Parathyroid adenoma (tissue), 2 donors: Measurements from ENCODE around the gene COMMD1.
"Not testable (repeated sequence)": the region's sequence is repeated elsewhere in the genome, so short reads cannot be mapped to it uniquely, and the experiment has no call there.

Source experiments
- H2AFZ ChIP-seq: fragments of 300-600 bp; sonication (generic); one replicate; pipeline ENCODE4 v1.7.0; 2017; ENCODE audit warnings: antibody characterized with exemption, mild to moderate bottlenecking
- H3K27ac ChIP-seq: fragments of 300-600 bp; sonication (generic); one replicate; pipeline ENCODE4 v1.7.0; 2017
- H3K27me3 ChIP-seq: fragments of 300-600 bp; sonication (generic); one replicate; pipeline ENCODE4 v1.7.0; 2017; ENCODE audit warnings: low read length; ENCODE audit not compliant: control insufficient read depth, insufficient read depth
- H3K36me3 ChIP-seq: fragments of 300-600 bp; sonication (generic); one replicate; pipeline ENCODE4 v1.7.0; 2017; ENCODE audit warnings: low read length; ENCODE audit not compliant: control insufficient read depth, insufficient read depth
- H3K4me1 ChIP-seq: fragments of 300-600 bp; sonication (generic); one replicate; pipeline ENCODE4 v1.7.0; 2017; ENCODE audit warnings: control low read depth
- H3K4me2 ChIP-seq: fragments of 300-600 bp; sonication (generic); one replicate; pipeline ENCODE4 v1.7.0; 2017; ENCODE audit warnings: low read length
- H3K4me3 ChIP-seq: fragments of 300-600 bp; sonication (generic); one replicate; pipeline ENCODE4 v1.7.0; 2017; ENCODE audit warnings: low read depth, low read length
- H3K79me2 ChIP-seq: fragments of 300-600 bp; sonication (generic); one replicate; pipeline ENCODE4 v1.7.0; 2017; ENCODE audit warnings: control low read depth
- H3K9ac ChIP-seq: fragments of 300-600 bp; sonication (generic); one replicate; pipeline ENCODE4 v1.7.0; 2017; ENCODE audit warnings: mild to moderate bottlenecking
- H3K9me3 ChIP-seq: fragments of 300-600 bp; sonication (generic); one replicate; pipeline ENCODE4 v1.7.0; 2017; ENCODE audit warnings: low read length; ENCODE audit not compliant: control insufficient read depth
- CTCF ChIP-seq: fragments of 300-600 bp; sonication (generic); IDR thresholded peaks from one replicate; pipeline ENCODE4 v1.7.0; 2017; ENCODE audit warnings: antibody characterized with exemption, mild to moderate bottlenecking
- donor health status: primary hyperparathyroidism.

The COMMD1 gene

DNA sequence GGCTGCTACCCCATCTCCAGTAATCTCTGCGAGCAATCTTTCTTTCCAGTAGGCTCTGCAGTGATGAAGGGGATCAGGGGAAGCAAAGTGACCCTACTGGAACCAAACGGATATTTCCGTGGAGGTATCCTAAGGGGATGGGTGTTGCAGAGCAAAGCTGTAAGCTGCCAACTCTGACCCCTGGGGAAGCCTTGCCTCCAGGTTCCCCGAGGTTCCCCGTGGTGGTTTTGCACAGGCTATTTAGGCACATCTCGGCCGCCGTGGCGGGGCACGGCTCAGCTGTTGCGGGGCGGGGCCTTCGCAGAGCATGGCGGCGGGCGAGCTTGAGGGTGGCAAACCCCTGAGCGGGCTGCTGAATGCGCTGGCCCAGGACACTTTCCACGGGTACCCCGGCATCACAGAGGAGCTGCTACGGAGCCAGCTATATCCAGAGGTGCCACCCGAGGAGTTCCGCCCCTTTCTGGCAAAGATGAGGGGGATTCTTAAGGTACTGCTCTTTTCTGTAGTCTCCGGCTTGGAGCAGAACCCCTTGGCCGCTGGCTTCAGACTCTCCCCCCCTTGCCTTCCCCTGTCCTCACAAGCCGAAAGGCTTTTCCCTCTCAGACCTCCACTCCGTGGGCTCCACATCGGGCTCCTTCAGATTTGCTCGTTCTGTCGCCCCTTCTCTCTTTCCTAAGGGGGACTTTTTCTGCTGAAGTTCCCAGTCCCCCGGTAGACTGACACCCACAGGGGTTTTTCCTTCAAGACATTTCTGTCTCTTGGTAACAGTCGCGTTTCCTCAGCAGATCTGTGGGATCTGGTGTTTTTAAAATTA lies at the start of gene COMMD1:
Gene COMMD1 (plus strand): TSS at position 303 of the 814 bp plus-strand sequence. CDS start 5 bp downstream, at position 308.
- Histone ChIP-seq H3K27me3 (no peaks in the 10 kb centered on the region), H3K27ac (peak within 1 kb of the TSS; percentile 62), H3K4me3 (peak within 1 kb of the TSS; percentile 81), H3K79me2 (peaks cover 4% of the 10 kb centered on the region), H3K4me2 (peak within 1 kb of the TSS; percentile 64), H2AFZ (peak within 1 kb of the TSS; percentile 98), H3K4me1 (no peaks in the 10 kb centered on the region), H3K36me3 (no peaks in the 10 kb centered on the region), H3K9me3 (no peaks in the 10 kb centered on the region), H3K9ac (peak within 1 kb of the TSS; percentile 32)
- TF ChIP-seq CTCF = no peak

DNA sequence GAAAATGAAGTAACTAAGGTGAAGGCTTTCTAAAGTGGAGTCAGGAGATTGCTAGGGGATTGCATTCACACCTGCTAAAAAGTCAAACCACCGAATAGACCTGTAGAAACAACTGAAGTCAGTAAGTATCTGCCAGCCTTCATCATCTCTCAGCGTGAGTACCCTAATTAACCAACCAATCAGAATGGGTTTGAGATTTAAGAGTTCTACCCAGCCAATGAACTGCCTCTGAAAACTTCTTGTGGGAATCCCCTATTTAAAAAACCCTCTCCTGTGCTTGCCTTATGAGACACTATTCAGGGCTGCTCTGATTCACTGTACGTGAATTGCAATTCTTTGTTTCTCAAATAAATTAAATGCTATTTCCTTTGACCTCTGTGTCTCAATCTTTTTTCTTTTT lies 48.2 kb upstream of the COMMD1 start:
- no peak overlapping the region for H3K27ac ChIP-seq
- no peaks in the 10 kb centered on the region for H3K36me3 ChIP-seq
- no peak overlapping the region for H3K9ac ChIP-seq
- no peaks in the 10 kb centered on the region for H3K27me3 ChIP-seq
- no peak for TF ChIP-seq CTCF
- no peaks in the 10 kb centered on the region for H3K9me3 ChIP-seq
- no peaks in the 10 kb centered on the region for H3K79me2 ChIP-seq
- H3K4me1 ChIP-seq = peaks cover 4% of the 10 kb centered on the region
- H2AFZ ChIP-seq = no peak overlapping the region
- no peak overlapping the region for H3K4me3 ChIP-seq
- no peak overlapping the region for H3K4me2 ChIP-seq

DNA sequence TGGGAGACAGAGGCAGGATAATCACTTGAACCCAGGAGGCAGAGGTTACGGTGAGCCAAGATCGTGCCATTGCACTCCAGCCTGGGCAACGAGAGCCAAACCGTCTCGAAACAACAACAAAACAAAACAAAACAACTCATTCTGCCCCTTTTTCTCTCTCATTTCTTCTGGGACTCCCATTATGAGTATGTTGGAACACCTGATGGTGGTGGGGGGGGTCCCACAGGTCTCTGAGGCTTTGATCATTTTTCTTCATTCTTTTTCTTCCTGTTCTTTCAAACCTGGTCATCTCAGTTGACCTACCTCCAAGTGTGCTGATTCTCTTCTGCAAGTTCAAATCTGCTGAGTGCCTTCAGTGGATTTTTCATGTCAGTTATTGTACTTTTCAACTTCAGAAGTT lies 43.4 kb upstream of the COMMD1 start:
- Histone ChIP-seq H2AFZ (no peak overlapping the region), H3K4me2 (no peak overlapping the region), H3K79me2 (no peaks in the 10 kb centered on the region), H3K9ac (no peak overlapping the region), H3K9me3 (no peaks in the 10 kb centered on the region), H3K4me1 (no peaks in the 10 kb centered on the region), H3K36me3 (no peaks in the 10 kb centered on the region), H3K27me3 (no peaks in the 10 kb centered on the region), H3K4me3 (no peak overlapping the region), H3K27ac (no peak overlapping the region)
- TF ChIP-seq CTCF = no peak

GRCh38 chr2:61866482-61867089 lies 38.9 kb upstream of the COMMD1 start:
- not testable (repeated sequence) for H3K4me3 ChIP-seq, H3K79me2 ChIP-seq, H3K9me3 ChIP-seq, H3K27ac ChIP-seq, H3K4me2 ChIP-seq, H3K9ac ChIP-seq, H3K36me3 ChIP-seq, H3K4me1 ChIP-seq, H3K27me3 ChIP-seq, H2AFZ ChIP-seq

DNA sequence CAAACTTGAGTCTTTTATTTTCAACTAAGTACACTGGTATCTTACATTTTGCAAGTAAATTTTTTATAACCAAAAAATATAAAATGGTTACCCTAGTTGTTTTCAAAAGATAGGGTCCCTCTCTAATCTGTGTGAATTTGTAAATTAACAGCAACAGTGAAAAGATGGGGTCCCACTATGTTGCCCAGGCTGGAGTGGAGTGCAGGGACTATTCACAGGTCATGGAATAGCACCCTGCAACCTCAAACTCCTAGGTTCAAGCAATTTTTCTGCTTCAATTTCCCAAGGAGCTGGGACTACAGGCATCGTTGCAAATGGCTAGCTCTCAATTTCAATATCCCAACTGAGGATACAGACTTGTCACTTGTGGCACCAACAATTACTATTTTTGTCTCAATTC lies 29.1 kb upstream of the COMMD1 start:
- H3K9ac ChIP-seq = no peak overlapping the region
- no peak overlapping the region for H3K27ac ChIP-seq
- no peaks in the 10 kb centered on the region for H3K9me3 ChIP-seq
- no peak overlapping the region for H3K4me3 ChIP-seq
- H3K36me3 ChIP-seq = no peaks in the 10 kb centered on the region
- H2AFZ ChIP-seq = no peak overlapping the region
- no peaks in the 10 kb centered on the region for H3K27me3 ChIP-seq
- no peak overlapping the region for H3K4me2 ChIP-seq
- H3K79me2 ChIP-seq = peaks cover 2% of the 10 kb centered on the region
- H3K4me1 ChIP-seq = no peaks in the 10 kb centered on the region
- no peak for TF ChIP-seq CTCF
